GM21360 (cell line): Measurements from ENCODE around the gene DRG2.

Experiments used
- ATAC-seq: cut with Tn5 transposase; IDR thresholded peaks from one replicate; pipeline ENCODE4 v1.9.1; 2021; ENCODE audit warnings: mild to moderate bottlenecking, moderate library complexity; ENCODE audit not compliant: unreplicated experiment

Gene DRG2

DNA sequence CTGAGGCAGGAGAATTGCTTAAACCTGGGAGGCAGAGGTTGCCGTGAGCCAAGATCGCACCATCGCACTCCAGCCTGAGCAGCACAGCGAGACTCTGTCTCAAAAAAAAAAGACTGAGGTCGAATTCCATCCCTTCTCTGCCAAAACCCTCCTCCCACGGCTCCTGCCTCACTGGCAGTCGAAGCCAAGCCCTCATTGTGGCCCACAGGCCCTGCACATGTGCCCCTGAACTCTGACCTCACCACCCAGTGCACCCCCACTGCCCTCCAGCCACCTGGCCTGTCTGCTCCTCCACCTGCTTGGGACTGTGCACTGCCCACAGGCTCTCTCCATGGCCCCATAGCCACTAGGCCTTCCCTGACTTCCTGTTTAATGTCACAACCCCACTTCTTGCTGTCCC is 27.8 kb downstream of the DRG2 start:
- no peak for ATAC-seq

DNA sequence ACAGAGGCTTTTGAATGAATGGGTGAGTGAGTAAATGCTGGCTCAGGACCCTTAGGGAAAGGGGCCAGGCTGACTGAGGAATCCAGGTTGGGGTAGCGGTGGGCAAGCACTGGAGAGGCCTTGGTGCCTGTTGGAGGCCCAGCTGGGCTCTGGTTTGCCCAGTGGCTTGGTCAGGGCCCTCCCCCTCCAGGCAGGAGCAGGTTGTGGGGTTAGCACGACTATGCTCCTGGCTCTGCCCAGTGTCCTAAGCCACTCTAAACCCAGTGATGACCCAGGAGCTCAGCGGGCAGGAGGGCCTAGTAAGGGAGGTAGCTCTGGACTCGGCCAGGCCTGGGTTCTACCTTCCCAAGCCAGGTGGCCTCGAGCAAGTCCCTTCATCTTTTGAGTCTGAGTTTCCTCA is 28.3 kb downstream of the DRG2 start:
- ATAC-seq: no peak

GRCh38 chr17:18117533-18117932 is 29.8 kb downstream of the DRG2 start:
- ATAC-seq: no peak

DNA sequence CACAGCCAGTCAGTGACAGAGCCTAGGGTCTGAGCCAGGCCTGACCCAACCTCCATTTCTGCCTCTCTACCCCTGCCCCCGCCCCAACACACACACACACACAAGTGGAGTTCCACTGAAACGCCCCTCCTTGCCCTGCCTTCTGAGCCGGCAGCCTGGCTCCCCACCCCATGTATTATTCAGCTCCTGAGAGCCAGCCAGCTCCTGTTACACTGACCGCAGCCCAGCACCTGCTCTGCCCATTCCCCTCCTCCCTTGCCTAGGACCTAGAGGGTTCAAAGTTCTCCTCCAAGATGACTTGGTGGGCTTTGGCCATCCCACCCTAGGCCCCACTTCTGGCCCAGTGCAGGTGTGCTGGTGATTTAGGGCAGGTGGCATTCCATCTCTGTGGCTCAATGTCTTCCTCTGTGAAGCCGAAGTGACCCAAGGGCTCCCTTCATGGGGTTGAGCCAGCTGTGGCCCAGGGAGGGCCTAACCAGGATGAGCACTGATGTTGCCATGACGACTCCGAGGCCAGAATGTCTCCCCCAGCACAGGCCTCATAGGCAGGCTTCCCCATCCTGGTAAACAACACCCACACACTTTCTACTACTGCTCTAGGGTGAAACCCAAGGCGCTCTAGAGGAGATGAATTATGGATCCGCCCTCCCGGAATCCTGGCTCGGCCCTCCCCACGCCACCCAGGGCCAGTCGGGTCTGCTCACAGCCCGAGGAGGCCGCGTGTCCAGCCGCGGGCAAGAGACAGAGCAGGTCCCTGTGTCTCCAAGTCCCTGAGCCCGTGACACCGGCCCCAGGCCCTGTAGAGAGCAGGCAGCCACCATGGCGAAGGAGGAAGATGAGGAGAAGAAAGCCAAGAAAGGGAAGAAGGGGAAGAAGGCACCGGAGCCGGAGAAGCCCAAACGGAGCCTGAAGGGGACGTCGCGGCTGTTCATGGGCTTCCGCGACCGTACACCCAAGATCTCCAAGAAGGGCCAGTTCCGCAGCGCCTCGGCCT is 30.5 kb downstream of the DRG2 start:
- ATAC-seq: no peak

- ATAC-seq: no peak
Observed at GRCh38 chr17:18119166-18119745, 31.5 kb downstream of the DRG2 start.

- ATAC-seq: no peak
Observed at GRCh38 chr17:18119938-18120337, 32.2 kb downstream of the DRG2 start.

GRCh38 chr17:18120461-18121017 is 32.8 kb downstream of the DRG2 start:
- ATAC-seq: no peak

GRCh38 chr17:18121144-18121910 is 33.6 kb downstream of the DRG2 start:
- no peak for ATAC-seq

- ATAC-seq: no peak
Observed at GRCh38 chr17:18122990-18123753, 35.4 kb downstream of the DRG2 start.

DNA sequence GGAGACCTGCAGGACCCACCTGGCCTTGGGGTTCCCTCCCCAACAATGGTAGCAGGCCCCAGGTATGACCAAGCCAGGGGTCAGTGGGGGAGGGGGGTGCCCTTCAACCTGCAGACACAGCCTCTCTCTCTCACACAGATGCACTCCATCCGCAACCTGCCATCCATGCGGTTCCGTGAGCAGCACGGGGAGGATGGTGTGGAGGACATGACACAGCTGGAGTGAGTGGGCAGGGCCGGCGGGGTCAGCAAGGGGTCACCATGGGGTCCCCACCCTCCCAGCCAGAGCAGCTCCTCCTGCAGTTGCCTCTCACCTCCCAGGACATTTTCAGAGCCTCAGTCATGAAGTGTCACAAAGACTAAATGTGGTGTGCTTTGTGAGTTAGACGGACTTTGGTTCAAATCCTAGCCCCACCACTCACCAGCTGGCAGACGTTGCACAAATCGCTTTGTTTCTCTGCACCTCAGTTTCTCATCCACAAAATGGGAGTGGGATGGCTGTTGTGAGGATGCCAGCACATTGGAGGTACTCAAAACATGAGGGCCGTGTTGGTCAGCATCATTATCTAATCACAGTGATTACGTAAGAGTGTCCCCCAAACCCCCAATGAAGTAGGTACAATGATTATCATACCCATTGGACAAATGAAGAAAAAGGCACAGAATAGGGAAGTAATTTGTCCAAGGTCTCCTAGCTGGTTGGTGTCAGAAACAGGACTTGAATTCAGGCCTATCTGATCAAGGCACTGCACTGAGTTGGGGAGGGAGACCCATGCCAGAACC is 36.8 kb downstream of the DRG2 start:
- ATAC-seq: no peak

GRCh38 chr17:18129041-18129502 is 41.3 kb downstream of the DRG2 start:
- ATAC-seq: no peak

GRCh38 chr17:18132711-18133110 is 45.0 kb downstream of the DRG2 start:
- no peak for ATAC-seq

GRCh38 chr17:18136357-18136756 is 48.6 kb downstream of the DRG2 start:
- ATAC-seq: no peak

DNA sequence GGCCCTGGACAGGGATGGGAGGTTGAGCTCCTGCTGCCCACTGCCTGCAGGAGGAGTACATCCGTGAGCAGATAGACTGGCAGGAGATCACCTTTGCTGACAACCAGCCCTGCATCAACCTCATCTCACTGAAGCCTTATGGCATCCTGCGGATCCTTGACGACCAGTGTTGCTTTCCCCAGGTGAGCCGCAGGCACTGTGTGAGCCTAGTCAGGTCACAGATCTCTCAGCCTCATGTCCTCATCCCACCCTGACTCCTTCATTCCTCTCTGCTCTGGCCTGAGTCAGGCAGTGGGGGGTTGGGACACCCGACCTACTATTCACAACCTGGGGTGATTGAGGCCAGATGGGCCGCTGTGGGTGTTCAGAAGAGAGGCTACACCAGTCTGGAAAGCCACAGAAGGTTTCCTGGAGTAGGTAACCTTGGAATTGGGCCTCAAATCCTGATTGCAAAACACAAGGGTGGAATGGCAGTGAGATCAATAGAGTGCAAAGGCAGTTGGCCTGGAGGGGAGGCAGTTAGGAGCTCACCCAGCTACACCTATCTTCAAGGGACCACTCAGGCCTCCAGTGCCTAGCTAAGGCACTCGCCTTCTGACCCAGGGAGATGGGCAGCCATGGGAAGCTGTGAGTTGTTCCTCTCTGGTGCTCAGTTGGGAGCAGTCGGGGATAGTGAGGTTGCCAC is 50.5 kb downstream of the DRG2 start:
- ATAC-seq: no peak

GRCh38 chr17:18139092-18139491 is 51.3 kb downstream of the DRG2 start:
- ATAC-seq: no peak

- no peak for ATAC-seq
Observed at GRCh38 chr17:18139498-18139897, 51.8 kb downstream of the DRG2 start.

- ATAC-seq: no peak
Observed at GRCh38 chr17:18139949-18140348, 52.2 kb downstream of the DRG2 start.

- ATAC-seq: no peak
Observed at GRCh38 chr17:18140648-18141047, 52.9 kb downstream of the DRG2 start.

DNA sequence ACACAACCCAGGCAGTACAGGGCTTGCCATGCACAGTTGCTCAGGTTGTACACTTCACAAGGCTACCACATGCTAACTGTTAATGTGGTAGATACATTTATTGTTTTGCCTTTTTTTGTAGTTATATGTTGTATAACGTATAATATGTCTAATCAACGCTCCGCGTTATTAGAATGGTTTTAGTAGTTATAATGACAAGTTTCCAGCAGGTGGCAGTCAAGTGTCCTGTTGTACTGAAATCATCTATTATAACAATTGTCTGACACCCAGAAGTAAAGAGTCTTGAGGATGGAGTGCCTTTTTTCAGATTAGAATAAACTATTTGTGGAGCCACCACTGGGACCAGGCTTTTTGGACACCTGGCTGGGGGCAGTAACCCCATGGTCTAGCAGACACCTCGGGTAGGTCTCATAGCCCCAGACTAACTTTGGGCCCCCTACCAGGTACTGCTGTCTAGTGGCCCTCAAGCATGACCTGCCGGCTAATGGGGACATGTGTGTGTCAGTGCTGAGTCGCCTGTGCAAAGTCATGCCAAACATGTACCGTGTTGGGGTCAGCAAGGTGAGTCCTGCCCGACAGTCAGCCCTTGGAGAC is 53.6 kb downstream of the DRG2 start:
- no peak for ATAC-seq
